B cell (primary cell): ENCODE data around the gene CLASP2. TPM values are rescaled to one million over a fixed set of nuclear protein-coding genes. Genes with fewer than 3 reads are reported as not detected.

Experiments
- ATAC-seq: fragments of 200-7000 bp; cut with Tn5 transposase; one replicate; pipeline ENCODE4 v1.10.0; 2021; ENCODE audit warnings: low read depth, mild to moderate bottlenecking, moderate number of reproducible peaks, moderate library complexity
- CTCF ChIA-PET: fragments of 350-600 bp; sonication (Branson Sonifier 250); formaldehyde crosslinking; loops from one replicate; lab custom pipeline; 2021; ENCODE audit warnings: antibody characterized with exemption, inconsistent platforms; lab: Charles Lee
- POLR2A ChIA-PET: fragments of 350-600 bp; sonication (Branson Sonifier 250); formaldehyde crosslinking; loops from one replicate; lab custom pipeline; 2021; ENCODE audit warnings: antibody characterized with exemption; lab: Charles Lee
- DNase-seq: peaks from one replicate; pipeline ENCODE4 v3.0.0; 2013
- H2AFZ ChIP-seq: 2 replicates; pipeline ENCODE4 v1.6.1; 2012; ENCODE audit warnings: mild to moderate bottlenecking, low read depth, low read length; ENCODE audit not compliant: insufficient read depth, poor library complexity, severe bottlenecking
- H3K27ac ChIP-seq, 2 donors: 1 replicate in 1 of 2; 2 replicates in 1 of 2; pipeline ENCODE4 v1.5.1; 2012 to 2013; ENCODE audit warnings: low read length in 2 of 2, mild to moderate bottlenecking in 2 of 2, moderate library complexity in 1 of 2
- H3K27me3 ChIP-seq, 4 experiments: fragments of 200-600 bp in 1 of 4; sonication (generic) in 1 of 4; replicated peaks in 1 of 4; 1 replicate in 2 of 4; 2 replicates in 2 of 4; pipeline versions ENCODE4 v1.6.1 to v1.7.0; 2013 to 2016; ENCODE audit warnings: low read length in 3 of 4, mild to moderate bottlenecking in 2 of 4, mixed read lengths in 1 of 4, moderate library complexity in 1 of 4; ENCODE audit not compliant: insufficient read depth in 4 of 4, control insufficient read depth in 3 of 4; ENCODE audit errors: control extremely low read depth in 1 of 4
- H3K36me3 ChIP-seq, 2 experiments: replicated peaks in 1 of 2; 1 replicate in 1 of 2; 2 replicates in 1 of 2; pipeline versions ENCODE4 v1.6.1 to v1.7.1; 2013; ENCODE audit warnings: low read length in 1 of 2; ENCODE audit not compliant: insufficient read depth in 2 of 2, control insufficient read depth in 1 of 2; ENCODE audit errors: control extremely low read depth in 1 of 2, extremely low read depth in 1 of 2
- H3K4me1 ChIP-seq, 2 donors: fragments of 200-600 bp in 1 of 2; sonication (generic) in 1 of 2; 1 replicate in 1 of 2; 2 replicates in 1 of 2; pipeline versions ENCODE4 v1.5.1 to v1.6.1; 2013 to 2017; ENCODE audit warnings: low read length in 2 of 2; ENCODE audit not compliant: control insufficient read depth in 2 of 2, insufficient read depth in 2 of 2
- H3K4me2 ChIP-seq: replicated peaks from 2 replicates; pipeline ENCODE3; 2012; ENCODE audit warnings: mild to moderate bottlenecking, low read depth, low read length; ENCODE audit not compliant: poor library complexity, severe bottlenecking
- H3K4me3 ChIP-seq, 5 experiments: fragments of 200-600 bp in 1 of 5; sonication (generic) in 1 of 5; 1 replicate in 3 of 5; 2 replicates in 2 of 5; pipeline versions ENCODE4 v1.5.1 to v1.7.0; 2011 to 2016; ENCODE audit warnings: low read length in 4 of 5, mild to moderate bottlenecking in 4 of 5, low read depth in 2 of 5, control low read depth in 1 of 5, moderate library complexity in 1 of 5; ENCODE audit not compliant: insufficient read depth in 1 of 5; ENCODE audit errors: control extremely low read depth in 1 of 5, extremely low read depth in 1 of 5
- H3K79me2 ChIP-seq: fragments of 200-600 bp; sonication (generic); one replicate; pipeline ENCODE4 v1.6.0; 2016; ENCODE audit warnings: low read length; ENCODE audit not compliant: control insufficient read depth, insufficient read depth
- H3K9ac ChIP-seq: fragments of 200-600 bp; sonication (generic); 2 replicates; pipeline ENCODE4 v1.6.1; 2017; ENCODE audit warnings: mild to moderate bottlenecking, low read length, moderate library complexity
- H3K9me3 ChIP-seq, 3 donors: one replicate each; pipeline versions ENCODE4 v1.6.1 to v1.7.1; 2013; ENCODE audit warnings: low read length in 2 of 3; ENCODE audit not compliant: control insufficient read depth in 2 of 3, insufficient read depth in 1 of 3; ENCODE audit errors: control extremely low read depth in 1 of 3
- H4K20me1 ChIP-seq: 2 replicates; pipeline ENCODE4 v1.6.0; 2012; ENCODE audit warnings: mild to moderate bottlenecking, low read length; ENCODE audit not compliant: insufficient read depth, control insufficient read depth, poor library complexity, severe bottlenecking
- H3K27ac Mint-ChIP-seq: one replicate; pipeline ENCODE4 v1.8.0; 2021; ENCODE audit warnings: mixed read lengths
- H3K27me3 Mint-ChIP-seq: one replicate; pipeline ENCODE4 v1.8.0; 2021; ENCODE audit warnings: mixed read lengths
- H3K4me1 Mint-ChIP-seq: one replicate; pipeline ENCODE4 v1.8.0; 2021; ENCODE audit warnings: mixed read lengths
- H3K4me3 Mint-ChIP-seq: one replicate; pipeline ENCODE4 v1.8.0; 2021; ENCODE audit warnings: mixed read lengths
- H3K9me3 Mint-ChIP-seq: one replicate; pipeline ENCODE4 v1.8.0; 2022; ENCODE audit warnings: mixed read lengths; ENCODE audit not compliant: insufficient read depth
- CTCF ChIP-seq: fragments of 200-600 bp; IDR thresholded peaks from one replicate; pipeline ENCODE4 v1.8.0; 2022; ENCODE audit warnings: antibody characterized with exemption, mild to moderate bottlenecking
- EZH2 ChIP-seq: IDR thresholded peaks from 2 replicates; pipeline ENCODE4 v1.6.1; 2012; ENCODE audit warnings: borderline replicate concordance, low read depth, mild to moderate bottlenecking, moderate library complexity, low read length; ENCODE audit not compliant: insufficient read depth, poor library complexity, severe bottlenecking
- WGBS: methylation state at CpG from one replicate; pipeline ENCODE4 v1.1.5; 2013; ENCODE audit warnings: missing lambda C conversion rate; ENCODE audit not compliant: insufficient coverage; 5-methylcytosine and 5-hydroxymethylcytosine counted together
- intact Hi-C: fragments of 100-400 bp; cut with micrococcal nuclease; formaldehyde crosslinking; loops from one replicate; pipeline ENCODE4 v1.10.0; 2022
- polyA plus RNA-seq: library from polyadenylated mRNA; depleted of rRNA; stranded (reverse); fragments of >200 nt; gene quantifications from 2 replicates; pipeline ENCODE4 v1.2.3, GENCODE V29; 2012
- total RNA-seq, 2 donors: library from RNA; stranded (reverse); fragments of 120-200 nt in 1 of 2; gene quantifications; 1 replicate in 1 of 2; 2 replicates in 1 of 2; pipeline versions ENCODE4 v1.2.3 to v1.2.4, GENCODE V29; 2013 to 2022

CLASP2 gene
- total and polyA plus RNA-seq, 2 donors (not counting 1 experiment from before 2014, with no cell fraction given) = 10.7 to 109 TPM

- no peak overlapping the region for H3K4me2 ChIP-seq
- peaks cover 8 to 20% of the 10 kb centered on the region in 2 experiments for H3K36me3 ChIP-seq
- no peaks in the 10 kb centered on the region for H3K79me2 ChIP-seq
- no peaks in the 10 kb centered on the region for H3K4me1 Mint-ChIP-seq
- no peaks in the 10 kb centered on the region for H3K9me3 Mint-ChIP-seq
- TF ChIP-seq EZH2 = no peak
- no peak for TF ChIP-seq CTCF
- intact Hi-C loops = no loop called here
- DNase-seq = no peak
- no peak overlapping the region for H3K27ac ChIP-seq
- H3K9ac ChIP-seq = no peak overlapping the region
- H4K20me1 ChIP-seq = no peaks in the 10 kb centered on the region
- ChIA-PET CTCF (interaction anchor here (1.0 kb wide), 1 partner anchor 147 kb away, joined by 5 read pairs; no protein-coding TSS in a partner anchor), POLR2A (no interaction called here)
- no peak for ATAC-seq
- no peak overlapping the region for H3K27ac Mint-ChIP-seq
- H3K4me3 Mint-ChIP-seq = no peak overlapping the region
- WGBS = 100% methylated on average over 1 of the region's 2 CpGs
- H3K9me3 ChIP-seq = no peaks in the 10 kb centered on the region
- H3K4me1 ChIP-seq = no peaks in the 10 kb centered on the region
- H2AFZ ChIP-seq = no peak overlapping the region
- H3K4me3 ChIP-seq = no peak overlapping the region
- no peaks in the 10 kb centered on the region for H3K27me3 ChIP-seq
- H3K27me3 Mint-ChIP-seq = no peaks in the 10 kb centered on the region
These were observed 78.2 kb downstream of the CLASP2 start for GRCh38 chr3:33639889-33640288.

- H3K4me3 Mint-ChIP-seq = no peak overlapping the region
- Histone ChIP-seq H2AFZ (no peak overlapping the region), H3K27ac (no peak overlapping the region), H3K27me3 (no peaks in the 10 kb centered on the region), H3K79me2 (no peaks in the 10 kb centered on the region), H4K20me1 (peaks cover 3% of the 10 kb centered on the region), H3K4me2 (no peak overlapping the region), H3K9ac (no peak overlapping the region), H3K9me3 (no peaks in the 10 kb centered on the region), H3K4me3 (no peak overlapping the region), H3K4me1 (no peaks in the 10 kb centered on the region), H3K36me3 (peaks cover 3 to 14% of the 10 kb centered on the region in 2 experiments)
- intact Hi-C loops = no loop called here
- H3K4me1 Mint-ChIP-seq = no peaks in the 10 kb centered on the region
- DNase-seq = no peak
- WGBS = 100% methylated on average over 1 of the region's 5 CpGs
- ATAC-seq = no peak
- ChIA-PET POLR2A (no interaction called here), CTCF (interaction anchor here (0.6 to 2.5 kb wide), 7 partner anchors 8 to 180 kb away, joined by 3 to 44 read pairs (median 5); partner anchors contain the start of gene CLASP2)
- H3K9me3 Mint-ChIP-seq = no peaks in the 10 kb centered on the region
- TF ChIP-seq CTCF = no peak
- TF ChIP-seq EZH2 = no peak
- no peaks in the 10 kb centered on the region for H3K27me3 Mint-ChIP-seq
- H3K27ac Mint-ChIP-seq = no peak overlapping the region
These were observed 80.6 kb downstream of the CLASP2 start for GRCh38 chr3:33637482-33637881.
